Islet of Langerhans (tissue), 1 donor: ENCODE results near the gene PPP1R12B.
"Not testable (repeated sequence)": the region's sequence is repeated elsewhere in the genome, so short reads cannot be mapped to it uniquely, and the experiment has no call there.

Source experiments
- FAIRE-seq: peaks from one replicate; lab custom pipeline; 2011; peaks lifted over from hg19 to GRCh38; lab: Jason Lieb, UNC

The PPP1R12B gene

DNA sequence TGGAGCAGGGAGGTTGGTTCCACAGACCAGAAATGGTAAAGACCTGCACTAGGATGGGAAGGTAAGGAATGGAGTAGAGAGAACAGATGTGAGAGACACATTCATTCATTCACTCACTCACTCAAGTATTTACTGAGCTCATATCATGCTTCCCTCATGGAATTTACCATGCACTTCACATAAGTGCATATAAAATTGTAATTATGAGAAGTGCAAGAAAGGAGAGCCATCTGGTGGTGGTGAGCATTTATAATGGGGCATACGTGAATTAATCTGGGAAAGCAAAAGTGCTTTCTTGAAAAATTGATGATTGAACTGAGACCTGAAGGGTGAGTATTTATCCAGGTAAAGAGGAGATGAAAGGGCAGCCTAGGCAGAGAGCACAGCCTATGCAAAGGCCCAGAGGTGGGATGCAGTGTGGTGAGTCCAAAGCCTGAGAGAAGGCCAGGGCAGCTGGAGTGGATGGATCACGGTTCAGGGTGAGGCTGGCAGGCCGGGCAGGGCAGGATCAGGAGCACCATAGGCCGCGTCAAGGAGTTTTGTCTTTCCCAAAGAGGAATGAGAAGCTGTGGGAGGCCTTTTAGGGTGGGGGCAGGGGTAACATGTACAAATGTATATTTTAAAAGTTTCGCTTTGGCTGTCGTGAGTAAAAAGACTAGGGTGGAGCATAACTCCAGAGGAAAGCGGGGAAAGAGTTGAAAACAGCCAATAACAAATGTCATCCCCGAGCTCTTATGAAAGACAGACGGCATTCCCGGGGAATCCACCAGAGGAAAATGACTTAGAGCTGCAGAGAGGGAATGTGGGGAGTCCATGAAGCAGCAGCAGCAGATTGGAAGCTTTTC lies 266.1 kb downstream of the PPP1R12B start:
- FAIRE-seq = not testable (repeated sequence)

DNA sequence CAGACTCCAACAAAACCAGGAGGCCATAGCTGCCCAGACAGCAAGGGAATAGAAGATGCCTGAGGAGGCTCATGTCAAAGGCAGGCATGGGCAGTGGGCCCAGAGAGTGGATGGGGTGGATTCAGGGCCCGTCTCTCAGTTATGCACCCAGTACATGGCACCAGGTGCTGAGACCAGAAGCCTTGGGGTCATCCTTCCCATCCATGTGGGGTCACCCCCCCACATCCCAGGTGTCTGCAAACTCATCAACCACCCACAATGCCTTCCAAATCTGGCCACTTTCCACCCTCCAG lies 266.7 kb downstream of the PPP1R12B start:
- not testable (repeated sequence) for FAIRE-seq

DNA sequence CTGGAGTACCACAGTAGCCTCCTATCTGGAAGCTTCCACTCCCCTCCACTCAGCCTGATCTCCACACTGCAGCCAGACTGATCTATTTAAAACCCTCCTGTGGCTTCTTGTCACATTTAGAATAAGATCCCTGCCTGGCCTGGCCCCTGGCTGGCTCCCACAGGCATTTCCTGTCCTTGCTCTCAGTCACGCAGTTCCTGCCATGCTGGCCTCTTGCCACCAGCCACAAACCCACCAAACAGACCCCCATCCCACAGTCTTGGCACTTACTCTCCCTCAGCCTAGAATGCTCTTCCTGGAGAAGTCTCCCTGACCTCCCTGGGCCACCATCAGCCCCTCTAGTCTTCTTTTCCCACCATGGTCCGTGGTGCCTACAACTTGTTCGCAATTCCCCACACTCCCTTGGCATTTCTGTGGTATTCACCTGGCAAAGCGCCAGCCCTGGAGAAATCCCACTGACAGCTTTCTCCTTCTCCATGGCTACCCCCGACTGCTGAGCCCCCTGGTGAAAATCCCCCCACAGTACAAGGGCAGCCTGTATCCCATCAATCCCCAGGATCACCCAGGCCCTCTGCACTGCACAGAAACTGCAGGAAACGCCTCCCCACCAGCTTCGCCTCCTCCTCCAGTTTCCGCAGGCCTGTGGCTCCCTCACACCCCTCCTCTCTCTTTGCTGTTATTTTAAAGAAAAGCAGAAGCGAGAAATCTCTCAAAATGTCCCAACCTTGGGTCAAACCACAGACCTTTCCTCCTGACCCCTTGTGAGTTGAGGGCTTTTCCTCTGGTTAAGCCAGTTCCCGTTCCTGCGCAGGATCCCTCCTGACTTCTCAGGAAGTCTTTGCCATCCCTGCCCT lies 267.2 kb downstream of the PPP1R12B start:
- FAIRE-seq = no peak

DNA sequence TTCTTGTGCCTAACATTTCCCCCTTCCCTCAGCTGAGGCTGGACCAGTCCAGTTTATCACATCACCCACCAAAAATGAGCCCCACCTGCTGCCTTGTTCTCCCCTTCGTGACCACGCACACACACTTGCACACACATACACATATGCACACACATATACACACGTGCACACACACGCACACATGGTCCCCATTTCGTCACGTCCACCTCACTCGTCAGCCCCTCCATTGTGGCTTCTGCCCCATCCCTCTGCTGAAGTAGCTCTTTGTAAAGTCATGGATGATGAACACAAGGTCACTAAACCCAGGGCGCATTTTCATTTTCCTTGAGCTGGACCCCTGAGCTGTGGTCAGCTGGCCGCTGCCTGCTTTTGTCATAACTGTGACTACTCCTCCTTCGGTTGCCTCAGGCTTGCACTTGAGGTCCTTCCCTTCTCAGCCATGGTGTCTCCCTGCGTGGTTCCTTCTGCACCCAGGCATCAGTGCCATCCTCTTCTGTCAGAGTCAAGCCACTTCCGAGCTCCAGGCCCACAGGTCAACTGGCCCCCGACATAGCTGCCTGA lies 267.9 kb downstream of the PPP1R12B start:
- no peak for FAIRE-seq

DNA sequence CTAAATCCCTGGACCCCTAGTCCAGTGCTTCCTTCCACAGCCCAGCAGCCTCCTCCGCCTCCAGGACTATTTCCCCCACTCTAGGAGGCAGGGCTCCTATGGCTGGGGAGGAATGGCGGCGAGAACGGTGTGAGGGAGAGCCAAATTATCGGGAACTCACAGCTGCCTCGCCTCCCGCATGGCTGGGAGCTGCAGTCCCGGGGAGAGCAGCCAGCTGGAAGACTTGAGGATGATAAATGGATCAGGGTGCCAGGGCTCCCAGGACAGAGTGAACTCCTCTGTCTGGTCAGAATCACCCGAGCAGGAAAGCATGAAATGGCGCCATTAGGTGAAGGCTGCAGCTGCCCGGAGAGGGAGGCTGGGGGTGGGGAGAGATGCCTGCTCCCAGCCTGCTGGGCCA lies 270.5 kb downstream of the PPP1R12B start:
- FAIRE-seq = not testable (repeated sequence)

DNA sequence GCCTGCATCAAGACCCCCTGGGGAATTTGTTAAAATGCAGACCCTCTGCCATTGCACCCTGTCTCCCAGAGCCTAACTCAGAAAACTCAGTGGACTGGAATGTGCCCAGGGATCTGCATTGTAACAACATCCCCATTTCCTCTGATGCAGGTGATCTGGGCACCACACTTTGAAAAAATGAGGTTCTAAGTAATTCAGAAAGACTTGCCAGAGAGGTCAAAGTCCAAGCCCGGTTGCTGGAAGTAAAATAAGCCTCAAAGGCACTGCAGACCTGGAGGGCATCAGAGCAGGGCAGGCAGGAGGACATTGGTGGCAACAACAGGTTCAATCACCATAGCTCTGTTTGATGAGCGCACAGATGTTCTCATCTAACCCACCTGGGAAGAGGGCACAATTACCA lies 271.0 kb downstream of the PPP1R12B start:
- no peak for FAIRE-seq

DNA sequence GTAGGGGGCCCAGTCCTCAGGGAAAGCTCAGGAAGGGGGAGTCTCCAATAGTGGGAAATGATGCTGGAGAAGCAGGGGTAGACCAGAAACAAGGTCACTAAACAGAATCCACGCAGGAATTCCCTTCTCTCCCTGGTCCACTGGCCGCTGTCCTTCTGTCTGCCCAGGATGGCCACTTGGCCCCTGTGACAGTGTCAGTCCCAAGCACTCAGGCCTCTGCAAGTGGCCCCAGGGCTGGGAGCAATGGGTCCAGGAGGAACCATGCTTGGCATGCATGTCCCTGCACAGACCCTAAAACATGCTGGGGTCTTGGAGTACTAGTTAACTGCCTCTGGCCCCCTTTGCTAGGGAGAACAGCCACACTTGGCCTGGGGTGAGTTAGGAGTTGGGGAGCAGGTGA lies 271.5 kb downstream of the PPP1R12B start:
- not testable (repeated sequence) for FAIRE-seq

DNA sequence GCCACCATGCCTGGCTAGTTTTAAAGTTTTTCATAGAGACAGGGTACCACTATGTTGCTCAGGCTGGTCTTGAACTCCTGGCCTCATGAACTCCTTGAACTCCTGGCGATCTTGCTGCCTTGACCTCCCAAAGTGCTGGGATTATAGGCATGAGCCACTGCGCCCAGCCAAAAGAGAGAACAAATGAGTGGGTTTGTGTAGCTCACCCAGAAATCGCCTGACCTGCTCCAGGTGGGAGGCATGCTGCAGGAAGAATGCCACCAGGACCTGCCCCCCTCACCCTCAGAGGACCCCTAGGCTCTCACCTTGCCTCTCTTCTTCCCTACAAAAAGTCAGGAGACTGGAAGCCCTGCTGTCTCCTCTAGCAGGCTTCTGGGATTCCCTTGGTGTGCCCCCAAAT lies 272.9 kb downstream of the PPP1R12B start:
- no peak for FAIRE-seq

DNA sequence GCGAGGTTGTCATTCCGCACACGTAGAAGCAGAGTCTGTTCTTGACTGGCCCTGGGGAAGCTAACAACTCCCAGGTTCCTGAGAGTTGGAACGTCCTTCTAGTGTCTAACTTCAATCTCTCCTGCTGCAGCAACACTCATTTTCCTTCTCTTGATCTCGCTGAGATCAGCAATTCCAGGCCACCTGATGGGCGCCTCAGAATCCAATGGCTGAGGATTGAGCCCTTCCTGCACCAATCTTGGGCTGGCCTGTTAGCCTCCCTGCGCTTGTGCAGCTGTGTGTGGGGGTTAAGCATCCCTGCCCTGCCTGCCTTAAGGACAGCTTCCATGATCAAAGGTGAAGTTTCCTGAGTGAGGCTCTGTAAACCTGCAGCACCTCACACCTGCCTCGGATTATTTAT lies 273.9 kb downstream of the PPP1R12B start:
- FAIRE-seq = no peak

DNA sequence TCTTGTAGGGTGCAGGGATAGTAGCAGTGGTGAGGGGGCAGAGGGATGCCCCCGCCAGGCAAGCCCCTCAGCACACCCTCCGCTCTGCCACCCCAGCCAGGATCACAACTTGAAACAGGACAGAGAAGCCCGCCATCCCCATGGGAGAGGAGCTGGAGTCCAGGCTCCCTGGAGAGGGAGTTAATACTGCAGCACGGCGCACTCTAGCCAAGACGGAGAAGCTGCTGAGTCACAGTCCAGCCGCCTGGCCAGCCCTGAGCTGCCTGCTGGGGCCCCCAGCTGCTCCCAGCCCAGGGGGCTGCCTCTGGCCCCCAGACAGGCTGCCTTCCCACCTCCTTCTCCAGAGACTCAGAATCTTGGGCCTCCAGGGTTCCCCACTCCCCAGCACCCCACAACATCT lies 274.6 kb downstream of the PPP1R12B start:
- no peak for FAIRE-seq

DNA sequence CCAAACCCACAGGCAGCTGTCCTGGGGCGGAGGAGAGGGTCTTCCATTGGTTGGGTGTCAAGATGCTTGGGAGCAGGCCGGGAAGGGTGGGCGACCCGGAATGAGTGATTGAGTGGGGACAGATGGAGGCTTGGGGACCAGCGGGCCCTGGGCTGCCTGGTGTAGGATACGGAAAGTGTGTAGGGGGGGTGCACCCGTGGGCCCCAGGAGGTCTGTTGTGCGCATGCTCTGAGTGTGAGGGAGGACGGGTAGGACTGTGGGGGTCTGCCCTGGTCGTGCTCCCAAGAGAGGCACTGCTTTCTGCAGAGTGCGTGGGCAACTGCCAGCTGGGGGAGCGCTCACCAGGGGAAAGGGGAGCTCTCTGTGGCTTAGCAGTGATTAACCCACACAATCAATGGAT lies 275.0 kb downstream of the PPP1R12B start:
- FAIRE-seq = not testable (repeated sequence)

DNA sequence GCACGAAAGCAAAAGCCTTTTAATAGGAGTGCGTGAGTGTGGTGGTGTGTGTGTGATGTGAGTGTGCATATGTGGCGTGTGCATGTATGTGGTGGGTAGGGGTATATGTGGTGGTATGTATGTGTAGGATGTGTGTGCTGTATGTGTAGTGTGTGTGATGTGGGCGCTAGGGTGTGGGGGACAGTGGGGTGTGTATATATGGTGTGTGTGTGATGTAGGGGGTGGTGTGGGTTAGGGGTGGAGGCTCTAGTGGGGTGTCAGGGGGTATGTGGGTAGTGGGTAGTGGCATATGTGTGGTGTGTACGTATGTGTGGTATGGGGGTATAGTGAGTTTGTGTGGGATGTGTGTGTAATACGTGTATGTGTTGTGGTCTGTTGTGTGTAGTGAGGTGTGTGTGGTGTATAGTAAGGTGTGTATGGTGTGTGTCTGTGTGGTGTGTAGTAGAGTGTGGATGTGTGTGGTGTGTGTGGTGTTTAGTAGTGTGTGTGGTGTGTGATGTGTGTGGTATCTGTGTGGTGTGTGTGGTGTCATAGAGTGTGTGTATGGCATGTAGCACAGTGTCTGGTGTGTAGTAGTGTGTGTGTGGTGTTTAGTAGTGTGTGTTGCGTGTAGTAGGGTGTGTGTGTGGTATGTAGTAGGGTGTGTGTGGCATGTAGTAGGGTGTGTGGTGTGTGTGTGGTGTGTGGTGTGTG lies 275.7 kb downstream of the PPP1R12B start:
- FAIRE-seq = no peak

DNA sequence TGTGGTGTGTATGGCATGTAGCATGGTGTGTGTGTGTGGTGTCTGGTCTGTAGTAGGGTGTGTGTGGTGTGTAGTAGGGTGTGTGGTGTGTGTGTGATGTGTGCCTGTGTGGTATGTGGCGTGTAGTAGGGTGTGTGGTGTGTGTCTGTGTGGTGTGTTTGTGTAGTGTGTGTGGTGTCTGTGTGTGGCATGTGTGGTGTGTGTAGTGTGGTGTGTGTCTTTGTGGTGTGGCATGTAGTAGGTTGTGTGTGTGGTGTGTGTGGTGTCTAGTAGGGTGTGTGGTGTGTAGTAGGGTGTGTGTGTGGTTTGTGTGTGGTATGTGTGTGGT lies 276.2 kb downstream of the PPP1R12B start:
- no peak for FAIRE-seq

DNA sequence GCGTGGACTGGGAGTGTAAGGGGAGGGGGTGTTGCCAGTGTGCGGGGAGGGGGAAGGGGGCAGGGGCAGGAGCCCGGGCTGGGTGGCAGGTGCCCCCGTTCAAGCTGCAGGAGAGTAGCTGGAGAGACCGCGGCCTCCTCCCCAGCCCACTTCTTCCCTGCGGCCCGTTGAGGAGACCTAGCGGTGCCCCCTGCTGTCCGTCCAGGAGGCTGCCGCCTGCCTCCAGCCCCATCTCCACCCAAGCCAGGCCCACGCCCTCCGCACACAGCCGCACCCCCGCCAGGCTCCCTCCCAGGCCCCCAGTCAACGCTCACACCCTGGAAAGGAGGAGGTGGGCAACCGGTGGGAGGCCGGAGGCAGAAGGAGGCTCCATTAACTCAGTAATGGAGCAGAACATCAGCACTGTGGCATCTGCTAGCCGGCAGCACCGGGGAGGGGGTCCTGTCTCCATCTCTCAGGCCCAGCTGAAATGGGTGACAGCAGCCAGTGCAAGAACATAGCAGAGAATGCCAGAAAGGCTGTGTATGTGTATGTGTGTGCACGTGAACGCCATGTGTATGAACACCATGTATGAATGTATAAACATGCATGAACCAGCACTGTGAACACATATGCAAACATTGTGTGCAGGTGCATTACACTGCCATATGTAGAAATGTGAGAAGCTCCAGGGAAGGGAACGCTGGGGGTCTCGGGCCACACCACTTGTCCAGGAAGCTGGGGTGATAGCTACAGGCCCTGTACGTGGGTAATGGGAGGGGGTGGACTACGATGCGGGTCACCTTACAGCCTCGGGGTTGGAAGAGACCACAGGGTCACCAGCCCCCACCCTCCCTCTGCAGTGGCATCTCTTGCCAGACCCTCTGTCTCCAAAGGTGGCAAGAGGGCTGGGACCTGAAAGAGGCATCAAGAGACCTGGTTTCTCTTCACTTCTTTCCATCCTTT lies 277.2 kb downstream of the PPP1R12B start:
- no peak for FAIRE-seq

DNA sequence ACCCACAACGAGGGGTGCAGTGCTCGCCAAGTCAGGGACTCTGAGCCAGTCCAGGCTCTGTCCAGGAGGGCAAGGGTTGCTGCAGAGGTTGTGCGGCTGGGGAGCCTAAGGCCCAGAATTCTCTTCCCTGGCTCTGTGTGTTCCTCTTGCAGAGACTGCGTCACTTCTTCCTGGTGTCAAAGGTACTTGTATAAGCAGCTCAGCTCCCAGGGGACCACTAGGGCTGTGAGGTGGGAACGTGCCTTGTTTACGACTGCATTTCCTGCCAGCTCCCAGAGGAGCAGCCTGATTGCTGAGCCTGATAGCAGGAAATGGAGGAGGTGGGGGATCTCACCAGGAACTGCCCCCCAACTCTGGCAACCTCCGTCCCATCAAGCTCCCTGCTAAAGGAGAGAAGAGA lies 278.5 kb downstream of the PPP1R12B start:
- FAIRE-seq = not testable (repeated sequence)

DNA sequence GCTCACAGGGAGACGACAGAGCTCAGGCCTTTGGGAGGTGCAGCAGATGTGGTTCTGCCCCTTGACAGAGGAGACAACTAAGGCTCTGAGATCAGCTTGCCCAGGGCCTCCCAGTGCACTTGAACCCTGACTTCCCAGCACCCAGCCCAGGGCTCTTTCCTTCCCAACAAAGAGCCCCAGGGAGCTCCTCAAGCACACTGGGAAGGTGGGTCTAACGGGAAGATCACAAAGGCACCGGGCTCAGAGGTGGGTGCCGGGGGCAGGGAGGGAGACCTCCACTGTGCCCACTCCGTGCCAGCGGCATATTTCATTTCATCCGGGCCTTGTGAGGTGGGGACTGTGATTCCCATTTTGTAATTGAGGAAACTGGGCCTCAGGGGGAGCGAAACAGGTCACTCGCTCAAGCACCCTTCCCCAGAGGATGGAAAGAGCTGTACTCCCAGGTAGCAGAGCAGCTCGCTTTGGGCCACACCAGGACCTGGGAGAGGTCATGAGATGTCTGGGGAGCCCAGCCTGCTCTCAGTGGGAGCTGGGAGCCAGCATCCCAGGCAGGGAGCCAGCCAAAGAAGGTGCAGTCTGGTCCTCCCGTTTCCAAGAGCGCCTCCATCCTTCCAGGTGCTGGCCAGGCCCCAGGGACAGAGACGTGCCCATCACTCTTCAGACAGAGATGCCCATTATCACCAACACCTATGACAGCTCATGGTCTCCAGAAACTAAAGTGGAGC lies 279.5 kb downstream of the PPP1R12B start:
- FAIRE-seq = no peak

DNA sequence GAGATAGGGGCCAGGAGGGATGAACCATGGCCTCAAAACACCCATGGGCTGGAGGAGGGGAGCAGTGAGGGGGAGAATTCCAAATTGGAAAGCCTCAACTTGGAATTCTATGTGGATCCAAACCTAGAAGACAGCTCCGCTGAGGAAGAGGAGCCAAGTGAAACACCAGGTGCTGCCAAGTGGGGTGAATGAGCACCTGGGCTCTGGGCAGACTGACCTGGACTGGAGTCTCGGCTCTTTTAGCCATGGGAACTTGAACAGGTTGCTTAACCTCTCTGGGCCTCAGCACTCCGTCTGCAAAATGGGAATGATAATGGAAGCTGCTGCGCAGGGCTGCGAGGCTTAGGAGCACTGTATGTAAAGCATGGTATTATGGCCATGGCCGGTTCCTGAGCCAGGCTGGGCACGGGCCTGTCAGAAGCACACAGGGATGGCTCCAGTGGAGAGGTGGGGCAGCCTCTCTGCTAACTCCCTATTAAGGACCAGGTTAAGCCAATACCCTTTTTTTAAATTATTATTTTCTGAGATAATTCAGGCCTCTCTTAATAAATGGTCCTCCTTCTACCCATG lies 280.2 kb downstream of the PPP1R12B start:
- no peak for FAIRE-seq

DNA sequence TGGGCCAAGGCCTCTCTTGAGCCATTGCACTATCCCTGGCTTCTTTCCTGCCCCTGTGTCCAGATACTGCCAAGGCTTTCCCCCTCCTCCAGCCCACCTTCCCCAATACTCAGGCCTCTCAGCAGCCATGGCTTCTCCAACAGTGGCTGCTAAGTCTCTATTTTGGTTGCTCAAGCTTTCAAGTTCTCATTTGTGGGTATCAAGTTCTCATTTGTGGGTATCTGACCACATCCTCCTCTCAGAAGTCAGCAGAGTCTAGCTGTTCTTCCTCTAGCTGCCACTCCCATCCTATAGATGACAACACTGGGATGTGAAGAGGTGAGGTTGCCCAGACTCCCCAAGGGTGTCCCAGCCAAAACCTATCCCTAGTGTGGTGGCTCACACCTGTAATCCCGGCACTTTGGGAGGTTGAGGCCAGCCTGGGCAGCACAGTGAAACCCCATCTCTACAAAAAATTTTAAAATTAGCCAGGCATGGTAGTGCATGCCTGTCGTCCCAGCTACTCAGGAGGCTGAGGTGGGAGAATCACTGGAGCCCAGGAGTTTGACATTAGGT lies 280.8 kb downstream of the PPP1R12B start:
- not testable (repeated sequence) for FAIRE-seq

DNA sequence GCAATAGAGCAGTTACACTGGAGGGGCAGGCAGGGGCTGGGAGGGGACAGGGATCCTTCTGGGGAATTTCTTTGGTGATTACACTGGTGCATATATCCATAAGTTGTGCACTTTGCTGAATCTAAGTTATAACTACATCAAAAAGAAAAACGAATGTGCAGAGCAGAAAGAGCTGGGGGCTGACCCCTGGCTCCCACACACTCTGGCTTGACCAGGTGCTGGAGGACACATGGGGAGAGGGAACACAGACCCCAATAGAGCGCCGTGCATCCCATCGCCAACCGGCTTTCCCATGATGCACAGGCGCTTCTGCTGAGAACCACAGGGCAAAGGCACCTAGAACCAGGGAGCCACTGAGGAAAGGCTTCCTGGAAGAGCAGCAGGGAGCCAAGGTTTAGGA lies 281.6 kb downstream of the PPP1R12B start:
- not testable (repeated sequence) for FAIRE-seq

DNA sequence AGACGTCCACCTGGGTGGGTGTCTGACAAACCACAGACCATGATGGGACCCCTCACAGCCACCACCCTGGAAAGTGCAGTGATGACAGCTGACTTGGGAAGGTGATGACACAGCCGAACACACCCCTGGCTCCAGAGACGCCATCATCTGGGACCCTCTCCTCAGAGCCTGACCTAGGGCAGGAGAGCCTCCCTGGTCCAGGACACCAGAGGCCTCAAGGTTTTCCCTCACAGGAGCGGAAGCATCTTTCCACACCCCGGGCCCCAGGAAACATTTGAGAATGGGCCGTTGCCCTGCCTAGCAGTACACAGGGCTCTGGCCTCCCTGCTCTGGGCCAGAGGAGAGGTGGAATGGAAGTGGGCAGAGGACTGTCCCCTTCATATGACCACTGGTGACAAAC lies 282.0 kb downstream of the PPP1R12B start:
- FAIRE-seq = no peak
